Panc1 (cell line): ENCODE results near the gene MACROD2.

Experiments used
- POLR2AphosphoS5 ChIP-seq: IDR thresholded peaks from 2 replicates; pipeline ENCODE4 v1.6.1; 2012; ENCODE audit warnings: mild to moderate bottlenecking, low read depth, low read length, moderate library complexity
- SIN3A ChIP-seq: IDR thresholded peaks from 2 replicates; pipeline ENCODE4 v1.6.1; 2012; ENCODE audit warnings: low read depth, mild to moderate bottlenecking, low read length, moderate library complexity, borderline replicate concordance; ENCODE audit not compliant: insufficient read depth
- TF ChIP-seq, protein P1 (sequence below): fragments of 450-650 bp; IDR thresholded peaks from 2 replicates; pipeline ENCODE4 v1.5.1; 2017; ENCODE audit warnings: mild to moderate bottlenecking

DNA sequence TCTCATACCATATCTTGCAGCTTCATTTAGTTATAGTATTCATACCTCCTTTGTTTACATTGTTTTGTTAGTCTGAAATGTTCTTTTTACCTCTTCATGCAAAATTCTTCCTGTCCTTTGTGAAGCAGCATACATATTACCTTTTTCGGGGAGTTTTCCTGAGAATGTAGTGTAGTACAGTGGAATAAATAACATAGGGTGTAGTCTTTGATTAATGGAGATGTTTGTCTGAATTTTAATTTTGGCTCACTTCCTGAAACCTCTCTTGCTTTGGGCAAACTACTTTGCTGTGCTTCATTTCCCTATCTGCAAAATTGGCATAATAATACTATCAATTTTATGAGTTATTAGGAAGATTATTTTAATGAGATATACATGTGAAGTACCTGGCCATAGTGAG lies 5.6 kb downstream of the MACROD2 start:
- TF ChIP-seq, protein P1, sequence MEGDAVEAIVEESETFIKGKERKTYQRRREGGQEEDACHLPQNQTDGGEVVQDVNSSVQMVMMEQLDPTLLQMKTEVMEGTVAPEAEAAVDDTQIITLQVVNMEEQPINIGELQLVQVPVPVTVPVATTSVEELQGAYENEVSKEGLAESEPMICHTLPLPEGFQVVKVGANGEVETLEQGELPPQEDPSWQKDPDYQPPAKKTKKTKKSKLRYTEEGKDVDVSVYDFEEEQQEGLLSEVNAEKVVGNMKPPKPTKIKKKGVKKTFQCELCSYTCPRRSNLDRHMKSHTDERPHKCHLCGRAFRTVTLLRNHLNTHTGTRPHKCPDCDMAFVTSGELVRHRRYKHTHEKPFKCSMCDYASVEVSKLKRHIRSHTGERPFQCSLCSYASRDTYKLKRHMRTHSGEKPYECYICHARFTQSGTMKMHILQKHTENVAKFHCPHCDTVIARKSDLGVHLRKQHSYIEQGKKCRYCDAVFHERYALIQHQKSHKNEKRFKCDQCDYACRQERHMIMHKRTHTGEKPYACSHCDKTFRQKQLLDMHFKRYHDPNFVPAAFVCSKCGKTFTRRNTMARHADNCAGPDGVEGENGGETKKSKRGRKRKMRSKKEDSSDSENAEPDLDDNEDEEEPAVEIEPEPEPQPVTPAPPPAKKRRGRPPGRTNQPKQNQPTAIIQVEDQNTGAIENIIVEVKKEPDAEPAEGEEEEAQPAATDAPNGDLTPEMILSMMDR = no peak
- TF ChIP-seq SIN3A (no peak), POLR2AphosphoS5 (no peak)
